Suprapubic skin (tissue), 4 donors: ENCODE results near the gene C3orf22.

ENCODE experiments used
- CTCF ChIP-seq, 2 donors: fragments of 200-600 bp in 1 of 2; fragments of 450-650 bp in 1 of 2; sonication (generic) in 1 of 2; IDR thresholded peaks; one replicate each; pipeline ENCODE4 v1.5.1; 2016 to 2019; ENCODE audit warnings: antibody characterized with exemption in 2 of 2, mild to moderate bottlenecking in 1 of 2, moderate library complexity in 1 of 2
- EP300 ChIP-seq: sonication (generic); formaldehyde crosslinking; IDR thresholded peaks from one replicate; pipeline ENCODE4 v1.6.1; 2017; ENCODE audit warnings: antibody characterized with exemption
- POLR2A ChIP-seq, 2 donors: fragments of 450-650 bp; IDR thresholded peaks; one replicate each; pipeline ENCODE4 v1.6.1; 2017; ENCODE audit warnings: antibody characterized with exemption in 2 of 2, mild to moderate bottlenecking in 2 of 2, moderate library complexity in 2 of 2
- POLR2AphosphoS5 ChIP-seq, 3 donors: sonication (generic); formaldehyde crosslinking; IDR thresholded peaks; one replicate each; pipeline ENCODE4 v1.6.1; 2017; ENCODE audit warnings: antibody characterized with exemption in 3 of 3

GRCh38 chr3:126516152-126516935, 42.4 kb downstream of the C3orf22 start:
- TF ChIP-seq CTCF (IDR thresholded peaks at IDR 0.05) (no peak), POLR2A (IDR thresholded peaks at IDR 0.05) (no peak), POLR2AphosphoS5 (IDR thresholded peaks at IDR 0.05) (no peak), EP300 (no peak)
